ENCODE results near the gene MED23. TPM values are rescaled to one million over a fixed set of nuclear protein-coding genes. Genes with fewer than 3 reads are reported as not detected.

MED23 gene
- total and polyA plus RNA-seq, 10 of the 15 experiments (the other 5 are each of a cell fraction or from before 2014, with no cell fraction given) = 7.1 to 42.9 (median 19.6) TPM

DNA sequence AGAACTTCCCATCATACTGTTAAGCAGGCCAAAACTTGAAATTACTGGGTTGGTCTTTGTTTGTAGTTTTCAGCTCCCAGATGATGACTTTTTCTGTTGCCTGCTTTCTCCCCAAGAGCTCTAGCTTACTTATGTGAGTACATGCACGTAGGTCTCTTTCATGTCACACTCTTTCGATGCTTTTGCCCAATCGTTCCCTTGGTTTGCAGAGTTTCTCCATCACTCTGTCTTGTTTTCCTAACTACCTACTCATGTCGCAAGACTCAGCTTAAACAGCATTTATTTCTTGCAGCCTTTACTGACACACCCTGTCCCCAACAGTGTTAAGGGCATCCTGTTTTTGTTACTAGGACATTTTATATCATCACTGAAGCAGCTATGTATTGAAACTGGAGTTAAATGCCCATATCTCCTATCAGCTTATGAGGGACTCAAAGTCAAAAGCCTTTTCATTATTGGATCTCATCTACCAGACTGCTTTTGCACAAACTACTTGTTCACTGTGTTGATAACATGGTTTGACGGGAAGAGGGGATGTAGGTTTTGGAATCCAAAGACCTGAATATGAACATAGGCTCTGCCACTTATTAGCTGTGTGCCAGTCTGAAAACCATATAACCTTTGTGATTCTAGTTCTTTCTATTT, 52.1 kb downstream of the MED23 start:
- FAIRE-seq (no peak), ATAC-seq (no peak), DNase-seq (ENCODE audit: low read depth, low spot score) (no peak)
- CTCF ChIA-PET = interaction anchor here (0.9 to 1.5 kb wide), 2 partner anchors 9 to 43 kb away, joined by 3 read pairs; no protein-coding TSS in a partner anchor
- H3K4me2 ChIP-seq (ENCODE audit: control insufficient read depth, insufficient read depth) = no peak overlapping the region
- no peaks in the 10 kb centered on the region for H3K4me1 ChIP-seq (ENCODE audit: control insufficient read depth, insufficient read depth, low read length)
- TF ChIP-seq YBX1 (IDR thresholded peaks at IDR 0.05) (no peak), KAT2A (conservative IDR thresholded peaks at IDR 0.05; ENCODE audit: control insufficient read depth, low read depth, low read length) (no peak)
- TF ChIP-seq, protein P1, sequence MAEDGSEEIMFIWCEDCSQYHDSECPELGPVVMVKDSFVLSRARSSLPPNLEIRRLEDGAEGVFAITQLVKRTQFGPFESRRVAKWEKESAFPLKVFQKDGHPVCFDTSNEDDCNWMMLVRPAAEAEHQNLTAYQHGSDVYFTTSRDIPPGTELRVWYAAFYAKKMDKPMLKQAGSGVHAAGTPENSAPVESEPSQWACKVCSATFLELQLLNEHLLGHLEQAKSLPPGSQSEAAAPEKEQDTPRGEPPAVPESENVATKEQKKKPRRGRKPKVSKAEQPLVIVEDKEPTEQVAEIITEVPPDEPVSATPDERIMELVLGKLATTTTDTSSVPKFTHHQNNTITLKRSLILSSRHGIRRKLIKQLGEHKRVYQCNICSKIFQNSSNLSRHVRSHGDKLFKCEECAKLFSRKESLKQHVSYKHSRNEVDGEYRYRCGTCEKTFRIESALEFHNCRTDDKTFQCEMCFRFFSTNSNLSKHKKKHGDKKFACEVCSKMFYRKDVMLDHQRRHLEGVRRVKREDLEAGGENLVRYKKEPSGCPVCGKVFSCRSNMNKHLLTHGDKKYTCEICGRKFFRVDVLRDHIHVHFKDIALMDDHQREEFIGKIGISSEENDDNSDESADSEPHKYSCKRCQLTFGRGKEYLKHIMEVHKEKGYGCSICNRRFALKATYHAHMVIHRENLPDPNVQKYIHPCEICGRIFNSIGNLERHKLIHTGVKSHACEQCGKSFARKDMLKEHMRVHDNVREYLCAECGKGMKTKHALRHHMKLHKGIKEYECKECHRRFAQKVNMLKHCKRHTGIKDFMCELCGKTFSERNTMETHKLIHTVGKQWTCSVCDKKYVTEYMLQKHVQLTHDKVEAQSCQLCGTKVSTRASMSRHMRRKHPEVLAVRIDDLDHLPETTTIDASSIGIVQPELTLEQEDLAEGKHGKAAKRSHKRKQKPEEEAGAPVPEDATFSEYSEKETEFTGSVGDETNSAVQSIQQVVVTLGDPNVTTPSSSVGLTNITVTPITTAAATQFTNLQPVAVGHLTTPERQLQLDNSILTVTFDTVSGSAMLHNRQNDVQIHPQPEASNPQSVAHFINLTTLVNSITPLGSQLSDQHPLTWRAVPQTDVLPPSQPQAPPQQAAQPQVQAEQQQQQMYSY (CRISPR knock-in tag; IDR thresholded peaks at IDR 0.05) = no peak
- no peaks in the 10 kb centered on the region for H3K9me3 ChIP-seq (replicated peaks; ENCODE audit: control insufficient read depth, insufficient read depth, low read length)
- no peaks in the 10 kb centered on the region for H3K79me2 ChIP-seq (ENCODE audit: control insufficient read depth, insufficient read depth, low read length)
- in situ Hi-C loops (cut with MboI) (no loop called here), intact Hi-C loops (cut with micrococcal nuclease; ENCODE audit: unreplicated experiment) (no loop called here)
- no peaks in the 10 kb centered on the region for H3K36me3 ChIP-seq (ENCODE audit: control insufficient read depth in 2 of 2, insufficient read depth in 2 of 2, low read length in 1 of 2)
- RAD21 ChIA-PET (ENCODE audit: unreplicated experiment) = no interaction called here
- no peak overlapping the region for H3K4me3 ChIP-seq
- H3K9ac ChIP-seq (ENCODE audit: control insufficient read depth, insufficient read depth, low read length) = no peak overlapping the region
- H3K27ac ChIP-seq (ENCODE audit: control insufficient read depth, insufficient read depth) = no peak overlapping the region
- no peak overlapping the region for H2AFZ ChIP-seq (ENCODE audit: control insufficient read depth, low read depth, low read length)
- H3K27me3 ChIP-seq (replicated peaks in 1 of 2; ENCODE audit: control insufficient read depth in 2 of 2, insufficient read depth in 2 of 2, low read length in 1 of 2) = no peaks in the 10 kb centered on the region
- no TSS peak for BruUV-seq (replicated peaks)
- POLR2A ChIA-PET = no interaction called here
- H4K20me1 ChIP-seq (ENCODE audit: control insufficient read depth, insufficient read depth) = no peaks in the 10 kb centered on the region
- WGBS (ENCODE audit: insufficient coverage, insufficient replicate concordance, low lambda C conversion rate, missing lambda C conversion rate) = 94% methylated on average over 5 of the region's 5 CpGs
- SMC1A ChIA-PET (ENCODE audit: uncharacterized antibody, unreplicated experiment) = no interaction called here

DNA sequence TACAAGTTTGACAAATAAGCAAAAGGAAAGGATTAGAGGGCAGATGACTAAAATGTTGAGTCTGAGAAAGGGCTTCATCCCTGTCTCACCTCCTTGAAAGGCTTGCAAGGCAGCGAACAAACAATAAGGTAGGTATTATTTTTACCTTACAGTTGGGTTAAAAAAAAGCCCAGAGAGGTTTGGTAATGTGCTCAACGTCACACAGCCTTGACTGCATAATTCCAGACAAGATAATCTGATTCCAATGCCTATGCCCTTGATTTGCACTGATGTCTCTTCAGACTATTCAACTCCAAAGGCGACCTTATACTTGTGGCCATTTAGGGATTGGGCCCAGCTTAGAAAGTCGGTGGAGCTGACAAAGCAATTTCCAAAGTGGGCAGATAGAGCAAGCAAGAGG, 53.4 kb downstream of the MED23 start:
- WGBS (ENCODE audit: insufficient coverage, insufficient replicate concordance, low lambda C conversion rate, missing lambda C conversion rate) = 97% methylated on average over 4 of the region's 4 CpGs
- no peaks in the 10 kb centered on the region for H3K79me2 ChIP-seq (ENCODE audit: control insufficient read depth, insufficient read depth, low read length)
- intact Hi-C loops (cut with micrococcal nuclease; ENCODE audit: unreplicated experiment) (no loop called here), in situ Hi-C loops (cut with MboI) (no loop called here)
- ATAC-seq = no peak
- H3K27ac ChIP-seq (ENCODE audit: control insufficient read depth, insufficient read depth) = no peak overlapping the region
- no peak overlapping the region for H3K9ac ChIP-seq (ENCODE audit: control insufficient read depth, insufficient read depth, low read length)
- no peak for DNase-seq (ENCODE audit: low read depth, low spot score)
- no peak overlapping the region for H2AFZ ChIP-seq (ENCODE audit: control insufficient read depth, low read depth, low read length)
- H4K20me1 ChIP-seq (ENCODE audit: control insufficient read depth, insufficient read depth) = no peaks in the 10 kb centered on the region
- no peaks in the 10 kb centered on the region for H3K27me3 ChIP-seq (replicated peaks in 1 of 2; ENCODE audit: control insufficient read depth in 2 of 2, insufficient read depth in 2 of 2, low read length in 1 of 2)
- no TSS peak for BruUV-seq (replicated peaks)
- no peaks in the 10 kb centered on the region for H3K9me3 ChIP-seq (replicated peaks; ENCODE audit: control insufficient read depth, insufficient read depth, low read length)
- ChIA-PET SMC1A (ENCODE audit: uncharacterized antibody, unreplicated experiment) (no interaction called here), CTCF (no interaction called here), POLR2A (no interaction called here), RAD21 (ENCODE audit: unreplicated experiment) (no interaction called here)
- no peaks in the 10 kb centered on the region for H3K36me3 ChIP-seq (ENCODE audit: control insufficient read depth in 2 of 2, insufficient read depth in 2 of 2, low read length in 1 of 2)
- H3K4me2 ChIP-seq (ENCODE audit: control insufficient read depth, insufficient read depth) = no peak overlapping the region
- no peak for FAIRE-seq
- no peak overlapping the region for H3K4me3 ChIP-seq
- H3K4me1 ChIP-seq (ENCODE audit: control insufficient read depth, insufficient read depth, low read length) = no peaks in the 10 kb centered on the region
- TF ChIP-seq KAT2A (conservative IDR thresholded peaks at IDR 0.05; ENCODE audit: control insufficient read depth, low read depth, low read length) (no peak), EED (IDR thresholded peaks at IDR 0.05; ENCODE audit: low read depth) (no peak), JUNB (IDR thresholded peaks at IDR 0.05) (no peak), BCL11A (IDR thresholded peaks at IDR 0.05; ENCODE audit: low read depth, low read length) (no peak), HDGF (IDR thresholded peaks at IDR 0.05) (no peak), SUZ12 (IDR thresholded peaks at IDR 0.05; ENCODE audit: unreplicated experiment) (no peak), NR2C1 (IDR thresholded peaks at IDR 0.05) (no peak), ESRRA (IDR thresholded peaks at IDR 0.05; ENCODE audit: low read length) (no peak), ZNF207 (IDR thresholded peaks at IDR 0.05; ENCODE audit: borderline replicate concordance) (no peak)
- TF ChIP-seq, protein P2, sequence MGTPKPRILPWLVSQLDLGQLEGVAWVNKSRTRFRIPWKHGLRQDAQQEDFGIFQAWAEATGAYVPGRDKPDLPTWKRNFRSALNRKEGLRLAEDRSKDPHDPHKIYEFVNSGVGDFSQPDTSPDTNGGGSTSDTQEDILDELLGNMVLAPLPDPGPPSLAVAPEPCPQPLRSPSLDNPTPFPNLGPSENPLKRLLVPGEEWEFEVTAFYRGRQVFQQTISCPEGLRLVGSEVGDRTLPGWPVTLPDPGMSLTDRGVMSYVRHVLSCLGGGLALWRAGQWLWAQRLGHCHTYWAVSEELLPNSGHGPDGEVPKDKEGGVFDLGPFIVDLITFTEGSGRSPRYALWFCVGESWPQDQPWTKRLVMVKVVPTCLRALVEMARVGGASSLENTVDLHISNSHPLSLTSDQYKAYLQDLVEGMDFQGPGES (IDR thresholded peaks at IDR 0.05) = no peak
- TF ChIP-seq, protein P3, sequence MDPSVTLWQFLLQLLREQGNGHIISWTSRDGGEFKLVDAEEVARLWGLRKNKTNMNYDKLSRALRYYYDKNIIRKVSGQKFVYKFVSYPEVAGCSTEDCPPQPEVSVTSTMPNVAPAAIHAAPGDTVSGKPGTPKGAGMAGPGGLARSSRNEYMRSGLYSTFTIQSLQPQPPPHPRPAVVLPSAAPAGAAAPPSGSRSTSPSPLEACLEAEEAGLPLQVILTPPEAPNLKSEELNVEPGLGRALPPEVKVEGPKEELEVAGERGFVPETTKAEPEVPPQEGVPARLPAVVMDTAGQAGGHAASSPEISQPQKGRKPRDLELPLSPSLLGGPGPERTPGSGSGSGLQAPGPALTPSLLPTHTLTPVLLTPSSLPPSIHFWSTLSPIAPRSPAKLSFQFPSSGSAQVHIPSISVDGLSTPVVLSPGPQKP (IDR thresholded peaks at IDR 0.05; ENCODE audit: low read depth, low read length) = no peak

Measured in GM12878 (cell line).